ENCODE results near the gene IGFBP4. TPM values are rescaled to one million over a fixed set of nuclear protein-coding genes. Genes with fewer than 3 reads are reported as not detected.
A peak's percentile ranks its signal among the peaks of the same experiment; 100 is the strongest.

Gene IGFBP4
- total and polyA plus RNA-seq, 4 donors = 197 to 565 (median 215) TPM

DNA sequence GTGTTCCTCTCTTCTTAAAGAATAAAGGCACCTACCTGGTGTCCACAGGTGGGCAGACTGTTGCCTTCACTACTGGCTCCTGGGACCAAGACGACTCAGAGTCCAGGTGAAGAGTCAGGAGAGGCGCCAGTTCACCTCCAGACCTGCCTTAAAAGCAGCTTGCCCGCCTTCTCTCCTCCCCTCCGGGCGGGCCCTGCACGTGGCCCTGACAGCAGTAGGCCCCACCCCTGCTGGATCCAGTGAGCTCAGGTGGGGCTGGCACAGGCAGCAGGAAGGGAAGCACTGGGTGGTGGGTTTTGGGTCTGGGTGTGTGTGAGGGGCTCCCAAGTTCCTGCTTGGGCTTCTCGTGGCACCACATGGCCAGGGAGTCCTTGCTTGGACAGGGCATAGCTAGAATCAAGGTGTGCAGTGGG is 58.3 kb downstream of the IGFBP4 start, which contains the start of gene TNS4:
TSS of gene TNS4 (minus strand) at position 125 of the 413 bp plus-strand sequence. CDS start 5,198 bp downstream, outside the sequence.
- Histone ChIP-seq H3K27ac (ENCODE audit: low read depth in 1 of 2, low read length in 1 of 2) (no peak within 1 kb of the TSS), H3K36me3 (ENCODE audit: control insufficient read depth in 4 of 4, insufficient read depth in 4 of 4, low read length in 4 of 4) (no peaks in the 10 kb centered on the region), H3K4me1 (ENCODE audit: control insufficient read depth in 5 of 5, insufficient read depth in 5 of 5, low read length in 5 of 5) (peaks cover 0 to 10% (median 0%) of the 10 kb centered on the region in 5 donors), H3K27me3 (ENCODE audit: control insufficient read depth in 3 of 3, insufficient read depth in 3 of 3, low read length in 2 of 3) (no peaks in the 10 kb centered on the region), H3K9ac (ENCODE audit: insufficient read depth in 1 of 2, low read length in 2 of 2) (no peak within 1 kb of the TSS), H3K4me3 (no peak within 1 kb of the TSS), H3K9me3 (ENCODE audit: control insufficient read depth in 4 of 4, insufficient read depth in 3 of 4, low read length in 3 of 4) (peaks cover 0 to 5% (median 0%) of the 10 kb centered on the region in 4 donors)
- ATAC-seq (ENCODE audit: insufficient read depth, low FRiP score) (no peak), DNase-seq (no peak)
- WGBS, 2 donors = 81 to 83% methylated on average over 7 of the region's 7 CpGs
- TF ChIP-seq CTCF (IDR thresholded peaks at IDR 0.05; ENCODE audit: control extremely low read depth, extremely low read depth) = no peak

- WGBS, 2 donors = 95 to 99% methylated on average over 5 of the region's 5 CpGs
- H3K27me3 ChIP-seq (ENCODE audit: control insufficient read depth in 3 of 3, insufficient read depth in 3 of 3, low read length in 2 of 3) = no peaks in the 10 kb centered on the region
Observed at GRCh38 chr17:40502716-40503115, 59.5 kb downstream of the IGFBP4 start.

DNA sequence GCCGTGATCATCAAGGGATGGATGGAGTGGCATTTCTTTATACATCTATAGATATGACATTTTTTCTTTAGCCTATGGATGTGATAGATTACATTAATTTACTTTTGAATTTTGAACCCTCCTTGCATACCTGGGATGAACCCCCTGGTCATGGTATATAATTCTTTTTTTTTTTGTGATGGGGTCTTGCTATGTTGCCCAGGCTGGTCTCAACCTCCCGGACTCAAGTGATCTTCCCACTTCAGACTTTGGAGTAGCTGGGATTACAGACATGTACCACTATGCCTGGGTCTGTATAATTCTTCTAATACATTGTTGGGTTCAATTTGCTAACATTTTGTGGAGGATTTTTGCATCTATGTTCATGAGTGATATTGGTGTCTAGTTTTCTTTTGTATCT is 59.9 kb downstream of the IGFBP4 start:
- no peak for TF ChIP-seq CTCF (IDR thresholded peaks at IDR 0.05; ENCODE audit: control extremely low read depth, extremely low read depth)
- H3K9me3 ChIP-seq (ENCODE audit: control insufficient read depth in 4 of 4, insufficient read depth in 3 of 4, low read length in 3 of 4) = peaks cover 0 to 5% (median 0%) of the 10 kb centered on the region in 4 donors
- no peak overlapping the region for H3K9ac ChIP-seq (ENCODE audit: insufficient read depth in 1 of 2, low read length in 2 of 2)
- no peaks in the 10 kb centered on the region for H3K27me3 ChIP-seq (ENCODE audit: control insufficient read depth in 3 of 3, insufficient read depth in 3 of 3, low read length in 2 of 3)
- 95 to 99% methylated on average over 2 of the region's 2 CpGs for WGBS, 2 donors
- peaks cover 0 to 10% (median 4%) of the 10 kb centered on the region in 5 donors for H3K4me1 ChIP-seq (ENCODE audit: control insufficient read depth in 5 of 5, insufficient read depth in 5 of 5, low read length in 5 of 5)
- DNase-seq (no peak), ATAC-seq (ENCODE audit: insufficient read depth, low FRiP score) (no peak)
- H3K27ac ChIP-seq (ENCODE audit: low read depth in 1 of 2, low read length in 1 of 2) = no peak overlapping the region
- no peaks in the 10 kb centered on the region for H3K36me3 ChIP-seq (ENCODE audit: control insufficient read depth in 4 of 4, insufficient read depth in 4 of 4, low read length in 4 of 4)
- no peak overlapping the region for H3K4me3 ChIP-seq

More at GRCh38 chr17:40502716-40503115, 59.5 kb downstream of the IGFBP4 start:
- Histone ChIP-seq H3K36me3 (ENCODE audit: control insufficient read depth in 4 of 4, insufficient read depth in 4 of 4, low read length in 4 of 4) (no peaks in the 10 kb centered on the region), H3K4me3 (no peak overlapping the region), H3K9me3 (ENCODE audit: control insufficient read depth in 4 of 4, insufficient read depth in 3 of 4, low read length in 3 of 4) (peaks cover 0 to 5% (median 0%) of the 10 kb centered on the region in 4 donors), H3K4me1 (ENCODE audit: control insufficient read depth in 5 of 5, insufficient read depth in 5 of 5, low read length in 5 of 5) (peaks cover 0 to 10% (median 4%) of the 10 kb centered on the region in 5 donors), H3K9ac (ENCODE audit: insufficient read depth in 1 of 2, low read length in 2 of 2) (no peak overlapping the region), H3K27ac (ENCODE audit: low read depth in 1 of 2, low read length in 1 of 2) (no peak overlapping the region)
- DNase-seq (no peak), ATAC-seq (ENCODE audit: insufficient read depth, low FRiP score) (no peak)
- TF ChIP-seq CTCF (IDR thresholded peaks at IDR 0.05; ENCODE audit: control extremely low read depth, extremely low read depth) = no peak

GRCh38 chr17:40506786-40507185 is 63.5 kb downstream of the IGFBP4 start:
- Histone ChIP-seq H3K4me1 (ENCODE audit: control insufficient read depth in 5 of 5, insufficient read depth in 5 of 5, low read length in 5 of 5) (peaks cover 0 to 4% (median 0%) of the 10 kb centered on the region in 5 donors), H3K36me3 (ENCODE audit: control insufficient read depth in 4 of 4, insufficient read depth in 4 of 4, low read length in 4 of 4) (no peaks in the 10 kb centered on the region), H3K27ac (ENCODE audit: low read depth in 1 of 2, low read length in 1 of 2) (no peak overlapping the region), H3K27me3 (ENCODE audit: control insufficient read depth in 3 of 3, insufficient read depth in 3 of 3, low read length in 2 of 3) (no peaks in the 10 kb centered on the region), H3K9ac (ENCODE audit: insufficient read depth in 1 of 2, low read length in 2 of 2) (no peak overlapping the region), H3K9me3 (ENCODE audit: control insufficient read depth in 4 of 4, insufficient read depth in 3 of 4, low read length in 3 of 4) (peaks cover 0 to 5% (median 0%) of the 10 kb centered on the region in 4 donors), H3K4me3 (no peak overlapping the region)
- DNase-seq (peak in 1 of 3 donors; percentile 19), ATAC-seq (ENCODE audit: insufficient read depth, low FRiP score) (no peak)
- TF ChIP-seq CTCF (IDR thresholded peaks at IDR 0.05; ENCODE audit: control extremely low read depth, extremely low read depth) = no peak
- WGBS, 2 donors = 86 to 90% methylated on average over 5 of the region's 5 CpGs
